IMR-90 (cell line): ENCODE data around the gene ETFDH. TPM values are rescaled to one million over a fixed set of nuclear protein-coding genes. Genes with fewer than 3 reads are reported as not detected.
"Not testable (repeated sequence)": the region's sequence is repeated elsewhere in the genome, so short reads cannot be mapped to it uniquely, and the experiment has no call there.

Source experiments
- ATAC-seq: fragments of 200-7000 bp; cut with Tn5 transposase; 2 replicates; pipeline ENCODE4 v1.9.1; 2020; ENCODE audit warnings: low read depth, mild to moderate bottlenecking, moderate library complexity
- BruUV-seq: library from RNA; stranded (reverse); fragments of 400-500 nt; replicated peaks from 2 replicates; lab custom pipeline; 2021; lab: Mats Ljungman, UMichigan
- CTCF ChIA-PET: fragments of 300-600 bp; formaldehyde crosslinking; extraction: SDS; loops from one replicate; lab custom pipeline; 2021; ENCODE audit warnings: antibody characterized with exemption; lab: Yijun Ruan, JAX
- POLR2A ChIA-PET: fragments of 300-600 bp; sonication (Branson Sonifier 250); formaldehyde crosslinking; loops from one replicate; lab custom pipeline; 2022; ENCODE audit warnings: antibody characterized with exemption; ENCODE audit not compliant: unreplicated experiment; lab: Charles Lee
- DNase-seq: peaks from one replicate; pipeline ENCODE4 v3.0.0; 2013
- H2AFZ ChIP-seq: replicated peaks from 2 replicates; pipeline ENCODE3; 2013; ENCODE audit warnings: low read length, mild to moderate bottlenecking; ENCODE audit not compliant: poor library complexity
- H2AK5ac ChIP-seq: 2 replicates; pipeline ENCODE4 v1.6.1; 2013; ENCODE audit warnings: low read depth, low read length, inconsistent platforms
- H2AK9ac ChIP-seq: replicated peaks from 2 replicates; pipeline ENCODE3; 2013; ENCODE audit warnings: mild to moderate bottlenecking, low read depth, low read length, moderate library complexity; ENCODE audit not compliant: poor library complexity
- H2BK120ac ChIP-seq: 2 replicates; pipeline ENCODE4 v1.6.1; 2013; ENCODE audit warnings: low read depth, low read length, inconsistent platforms
- H2BK15ac ChIP-seq: 3 replicates; pipeline ENCODE4 v1.6.1; 2013; ENCODE audit warnings: low read depth, low read length, inconsistent platforms
- H2BK20ac ChIP-seq: 2 replicates; pipeline ENCODE4 v1.6.1; 2013; ENCODE audit warnings: low read depth, mild to moderate bottlenecking, inconsistent platforms, low read length, moderate library complexity
- H2BK5ac ChIP-seq: 2 replicates; pipeline ENCODE4 v1.6.1; 2013; ENCODE audit warnings: mild to moderate bottlenecking, low read depth, low read length, inconsistent platforms; ENCODE audit not compliant: poor library complexity, severe bottlenecking
- H3K14ac ChIP-seq: replicated peaks from 2 replicates; pipeline ENCODE4 v1.6.1; 2013; ENCODE audit warnings: low read depth, low read length, inconsistent platforms
- H3K18ac ChIP-seq: 2 replicates; pipeline ENCODE4 v1.6.1; 2013; ENCODE audit warnings: low read depth, low read length, control low read depth
- H3K23ac ChIP-seq: 2 replicates; pipeline ENCODE4 v1.6.1; 2013; ENCODE audit warnings: low read depth, low read length, inconsistent platforms
- H3K27ac ChIP-seq: 2 replicates; pipeline ENCODE4 v1.5.1; 2013; ENCODE audit warnings: mild to moderate bottlenecking, control low read depth, low read length; ENCODE audit not compliant: insufficient read depth
- H3K27me3 ChIP-seq: 2 replicates; pipeline ENCODE4 v1.6.1; 2013; ENCODE audit warnings: low read length; ENCODE audit not compliant: control insufficient read depth, insufficient read depth
- H3K36me3 ChIP-seq: 2 replicates; pipeline ENCODE4 v1.6.1; 2013; ENCODE audit warnings: low read length, mixed read lengths; ENCODE audit not compliant: control insufficient read depth, insufficient read depth
- H3K4ac ChIP-seq: 2 replicates; pipeline ENCODE4 v1.6.1; 2013; ENCODE audit warnings: low read depth, low read length, inconsistent platforms
- H3K4me1 ChIP-seq: 2 replicates; pipeline ENCODE4 v1.6.1; 2013; ENCODE audit warnings: low read length, mixed read lengths; ENCODE audit not compliant: control insufficient read depth, insufficient read depth
- H3K4me2 ChIP-seq: 2 replicates; pipeline ENCODE4 v1.6.1; 2013; ENCODE audit warnings: low read depth, mild to moderate bottlenecking, control low read depth, low read length, moderate library complexity
- H3K4me3 ChIP-seq: 2 replicates; pipeline ENCODE4 v1.5.1; 2013; ENCODE audit warnings: low read depth, mild to moderate bottlenecking, control low read depth, low read length, moderate library complexity; ENCODE audit not compliant: insufficient read depth
- H3K56ac ChIP-seq: 2 replicates; pipeline ENCODE4 v1.6.1; 2013; ENCODE audit warnings: low read length, inconsistent platforms; ENCODE audit not compliant: insufficient read depth; ENCODE audit errors: extremely low read depth
- H3K79me1 ChIP-seq, 2 experiments: 2 replicates each; pipeline ENCODE4 v1.6.1; 2013; ENCODE audit warnings: low read length in 2 of 2, inconsistent platforms in 1 of 2, low read depth in 1 of 2
- H3K9ac ChIP-seq: 2 replicates; pipeline ENCODE4 v1.6.1; 2013; ENCODE audit warnings: low read depth, low read length, control low read depth
- H3K9me1 ChIP-seq: 2 replicates; pipeline ENCODE4 v1.6.1; 2013; ENCODE audit warnings: low read length, inconsistent platforms; ENCODE audit not compliant: insufficient read depth
- H3K9me3 ChIP-seq: 2 replicates; pipeline ENCODE4 v1.6.1; 2013; ENCODE audit warnings: low read length; ENCODE audit not compliant: control insufficient read depth, insufficient read depth
- H4K20me1 ChIP-seq: 2 replicates; pipeline ENCODE4 v1.6.1; 2013; ENCODE audit warnings: low read length, inconsistent platforms; ENCODE audit not compliant: insufficient read depth
- H4K5ac ChIP-seq: 2 replicates; pipeline ENCODE4 v1.6.1; 2013; ENCODE audit warnings: mild to moderate bottlenecking, low read depth, low read length, control low read depth
- H4K8ac ChIP-seq, 2 experiments: 2 replicates each; pipeline ENCODE4 v1.6.1; 2013; ENCODE audit warnings: low read depth in 2 of 2, low read length in 2 of 2, control low read depth in 1 of 2, inconsistent platforms in 1 of 2
- H4K91ac ChIP-seq: 2 replicates; pipeline ENCODE4 v1.6.1; 2013; ENCODE audit warnings: low read depth, low read length, inconsistent platforms; ENCODE audit not compliant: insufficient read depth
- BHLHE40 ChIP-seq: fragments of 150-350 bp; IDR thresholded peaks from 2 replicates; pipeline ENCODE4 v1.6.1; 2016; ENCODE audit warnings: mild to moderate bottlenecking, low read depth, low read length
- NFE2L2 ChIP-seq: fragments of 150-350 bp; IDR thresholded peaks from 2 replicates; pipeline ENCODE4 v1.6.1; 2016; ENCODE audit warnings: low read depth, mild to moderate bottlenecking, low read length
- POLR2A ChIP-seq: IDR thresholded peaks from 2 replicates; pipeline ENCODE4 v1.6.1; 2012; ENCODE audit warnings: mild to moderate bottlenecking, low read depth, low read length
- RAD21 ChIP-seq: IDR thresholded peaks from 2 replicates; pipeline ENCODE4 v1.6.1; 2012; ENCODE audit warnings: low read length, improper control_type of control experiment
- RCOR1 ChIP-seq: IDR thresholded peaks from 2 replicates; pipeline ENCODE4 v1.6.1; 2012; ENCODE audit warnings: mild to moderate bottlenecking, low read length, improper control_type of control experiment; ENCODE audit not compliant: insufficient replicate concordance
- RFX5 ChIP-seq: IDR thresholded peaks from 2 replicates; pipeline ENCODE4 v1.8.0; 2012; ENCODE audit warnings: low read depth, mild to moderate bottlenecking, low read length, moderate library complexity
- SMC3 ChIP-seq: fragments of 150-350 bp; IDR thresholded peaks from 2 replicates; pipeline ENCODE4 v1.6.1; 2016; ENCODE audit warnings: low read depth, mild to moderate bottlenecking, antibody characterized with exemption, low read length, moderate library complexity
- WGBS, 2 experiments: methylation state at CpG; one replicate each; pipeline versions ENCODE4 v1.1.5 to v1.1.7; 2013; ENCODE audit warnings: missing lambda C conversion rate in 2 of 2; ENCODE audit not compliant: insufficient read length in 1 of 2; ENCODE audit errors: extremely low coverage in 2 of 2; 5-methylcytosine and 5-hydroxymethylcytosine counted together
- dilution Hi-C: fragments of 300-500 bp; cut with HindIII; formaldehyde crosslinking; loops from one replicate; pipeline ENCODE4 v1.14.3; 2018; ENCODE audit warnings: low sequenced_read_pairs; ENCODE audit not compliant: unreplicated experiment
- in situ Hi-C: fragments of 300-500 bp; cut with MboI; formaldehyde crosslinking; loops from 3 replicates; pipeline ENCODE4 v1.14.3; 2019; ENCODE audit warnings: low sequenced_read_pairs, inconsistent platforms, mixed read lengths
- intact Hi-C: fragments of 100-400 bp; cut with micrococcal nuclease; formaldehyde crosslinking; loops from 2 replicates; pipeline ENCODE4 v1.10.0; 2022
- polyA plus RNA-seq, 3 experiments: library from polyadenylated mRNA; depleted of rRNA; stranded (reverse); fragments of >200 nt; gene quantifications; 2 replicates each; pipeline ENCODE4 v1.2.3, GENCODE V29; 2012; ENCODE audit warnings: low replicate concordance in 1 of 3
- total RNA-seq: library from RNA; depleted of rRNA; stranded (reverse); fragments of >200 nt; gene quantifications from 2 replicates; pipeline ENCODE4 v1.2.3, GENCODE V29; 2012
- TF ChIP-seq, protein P1 (sequence below): fragments of 150-350 bp; IDR thresholded peaks from 2 replicates; pipeline ENCODE4 v1.6.1; 2017; ENCODE audit warnings: mild to moderate bottlenecking, antibody characterized with exemption, low read length, low read depth

The ETFDH gene
- total and polyA plus RNA-seq, 2 of the 4 experiments (the other 2 are of a cell fraction): 14.0 to 19.1 TPM

GRCh38 chr4:158657291-158657690 is 14.8 kb upstream of the ETFDH start:
- WGBS, 2 experiments: no CpG with 5 or more reads among the region's 11 CpGs
- Histone ChIP-seq H3K4me3 (no peak overlapping the region), H4K20me1 (no peaks in the 10 kb centered on the region), H2AFZ (no peak overlapping the region), H2AK9ac (no peak overlapping the region), H3K27me3 (no peaks in the 10 kb centered on the region), H3K9me3 (no peaks in the 10 kb centered on the region), H3K4ac (no peak overlapping the region), H2BK20ac (no peak overlapping the region), H3K18ac (no peak overlapping the region), H3K27ac (no peak overlapping the region), H2BK15ac (no peak overlapping the region), H3K23ac (no peak overlapping the region), H3K56ac (no peak overlapping the region), H3K9me1 (no peaks in the 10 kb centered on the region), H2BK5ac (no peak overlapping the region), H4K8ac (no peak overlapping the region), H3K14ac (no peak overlapping the region), H3K9ac (no peak overlapping the region), H2BK120ac (no peak overlapping the region), H2AK5ac (no peak overlapping the region), H3K4me1 (no peaks in the 10 kb centered on the region), H4K91ac (no peak overlapping the region), H3K36me3 (no peaks in the 10 kb centered on the region), H4K5ac (no peak overlapping the region), H3K4me2 (no peak overlapping the region), H3K79me1 (no peaks in the 10 kb centered on the region)
- ATAC-seq: no peak
- intact Hi-C loops (no loop called here), dilution Hi-C loops (no loop called here), in situ Hi-C loops (no loop called here)
- POLR2A ChIA-PET: no interaction called here
- no peak for TF ChIP-seq NFE2L2
- TF ChIP-seq, protein P1, sequence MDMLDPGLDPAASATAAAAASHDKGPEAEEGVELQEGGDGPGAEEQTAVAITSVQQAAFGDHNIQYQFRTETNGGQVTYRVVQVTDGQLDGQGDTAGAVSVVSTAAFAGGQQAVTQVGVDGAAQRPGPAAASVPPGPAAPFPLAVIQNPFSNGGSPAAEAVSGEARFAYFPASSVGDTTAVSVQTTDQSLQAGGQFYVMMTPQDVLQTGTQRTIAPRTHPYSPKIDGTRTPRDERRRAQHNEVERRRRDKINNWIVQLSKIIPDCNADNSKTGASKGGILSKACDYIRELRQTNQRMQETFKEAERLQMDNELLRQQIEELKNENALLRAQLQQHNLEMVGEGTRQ: no peak
- TF ChIP-seq RAD21: no peak
- TF ChIP-seq RCOR1: no peak
- no peak for TF ChIP-seq POLR2A
- no peak for TF ChIP-seq SMC3
- no peak for TF ChIP-seq BHLHE40
- TF ChIP-seq RFX5: no peak
- BruUV-seq: no TSS peak
- no peak for DNase-seq
- CTCF ChIA-PET: no interaction called here

GRCh38 chr4:158663255-158663654 is 8.8 kb upstream of the ETFDH start:
- H3K9me1 ChIP-seq, H3K9me3 ChIP-seq, H2AK5ac ChIP-seq, H2BK20ac ChIP-seq, H4K20me1 ChIP-seq, CTCF ChIA-PET, dilution Hi-C loops, intact Hi-C loops, H3K79me1 ChIP-seq, H3K4me3 ChIP-seq, H3K23ac ChIP-seq, H3K36me3 ChIP-seq, ATAC-seq, H4K91ac ChIP-seq, H3K14ac ChIP-seq, in situ Hi-C loops, H2AK9ac ChIP-seq, H4K8ac ChIP-seq, H4K5ac ChIP-seq, POLR2A ChIA-PET, H2BK15ac ChIP-seq, H3K56ac ChIP-seq, H3K9ac ChIP-seq, BruUV-seq, H3K27ac ChIP-seq, H3K4ac ChIP-seq, H3K18ac ChIP-seq, H2AFZ ChIP-seq, H2BK5ac ChIP-seq, H3K4me1 ChIP-seq, H2BK120ac ChIP-seq, DNase-seq, H3K4me2 ChIP-seq, H3K27me3 ChIP-seq: not testable (repeated sequence)
- no CpG with 5 or more reads among the region's 4 CpGs for WGBS, 2 experiments
